ENCODE data around the gene TANGO6. TPM values are rescaled to one million over a fixed set of nuclear protein-coding genes. Genes with fewer than 3 reads are reported as not detected.

TANGO6 gene
- total and polyA plus RNA-seq, 2 of the 8 experiments (the other 6 are each of a cell fraction or from before 2014, with no cell fraction given): 5.0 to 19.5 TPM

DNA sequence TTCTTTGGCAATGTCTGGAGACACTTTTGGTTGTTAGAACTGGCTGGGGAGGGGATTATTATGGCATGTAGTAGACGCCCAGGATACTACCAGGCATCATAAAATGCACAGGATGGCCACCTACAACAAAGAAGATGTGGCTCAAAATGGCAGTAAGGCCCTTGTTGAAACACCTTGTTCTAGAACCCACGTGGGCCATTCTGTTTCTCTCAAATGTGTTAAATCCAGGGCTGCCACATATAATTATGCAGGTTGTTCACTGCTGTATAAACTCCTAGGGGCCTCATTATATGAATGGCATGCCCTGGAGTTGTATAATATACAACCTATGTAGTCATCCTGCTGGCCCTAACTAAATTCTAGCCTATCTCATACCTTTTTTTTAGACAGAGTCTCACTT is 138.6 kb downstream of the TANGO6 start:
- Histone ChIP-seq H4K20me1 (replicated peaks in 1 of 2; ENCODE audit: control insufficient read depth in 1 of 2, insufficient read depth in 2 of 2, low read length in 2 of 2) (no peaks in the 10 kb centered on the region), H3K23me2 (ENCODE audit: low read depth, low read length) (no peaks in the 10 kb centered on the region; the same call in 1 of the 2 replicates), H3K23ac (ENCODE audit: insufficient read length) (no peak overlapping the region), H3K9me3 (ENCODE audit: insufficient read depth in 2 of 2, low read depth in 1 of 2, low read length in 1 of 2) (no peaks in the 10 kb centered on the region), H3K4me2 (ENCODE audit: insufficient read depth in 1 of 2, low read depth in 2 of 2, low read length in 2 of 2) (no peak overlapping the region), H3K14ac (ENCODE audit: insufficient read length) (no peak overlapping the region), H3K56ac (replicated peaks; ENCODE audit: insufficient read length, low read depth, low read length) (no peak overlapping the region), H3K4ac (replicated peaks; ENCODE audit: insufficient read length, low read depth, low read length) (no peak overlapping the region), H2BK15ac (ENCODE audit: low read length) (no peak overlapping the region), H4K8ac (ENCODE audit: extremely low read depth, insufficient read depth, low read length) (no peak overlapping the region), H3K27me3 (replicated peaks in 1 of 4; ENCODE audit: control insufficient read depth in 3 of 4, extremely low read depth in 1 of 4, insufficient read depth in 3 of 4, low read length in 3 of 4) (no peaks in the 10 kb centered on the region), H3K18ac (ENCODE audit: extremely low read depth, low read length) (no peak overlapping the region), H4K5ac (ENCODE audit: insufficient read length, low read depth, low read length) (no peak overlapping the region), H3K4me1 (replicated peaks in 1 of 4; ENCODE audit: control insufficient read depth in 3 of 4, insufficient read depth in 4 of 4, low read length in 3 of 4) (no peaks in the 10 kb centered on the region), H2AFZ (ENCODE audit: low read length) (no peak overlapping the region), H3K4me3 (ENCODE audit: extremely low read depth in 1 of 4, insufficient read depth in 2 of 4, low read depth in 3 of 4, low read length in 4 of 4) (no peak overlapping the region), H2BK120ac (replicated peaks; ENCODE audit: low read depth, low read length) (no peak overlapping the region), H3K9ac (replicated peaks in 1 of 4; ENCODE audit: extremely low read depth in 1 of 4, low read depth in 3 of 4, low read length in 3 of 4) (no peak overlapping the region), H3K79me2 (ENCODE audit: control insufficient read depth in 1 of 2, insufficient read depth in 2 of 2, low read length in 2 of 2) (no peaks in the 10 kb centered on the region), H4K91ac (replicated peaks; ENCODE audit: insufficient read length, low read length) (no peak overlapping the region), H2BK5ac (ENCODE audit: low read depth, low read length) (no peak overlapping the region), H3K36me3 (ENCODE audit: control insufficient read depth in 2 of 4, insufficient read depth in 4 of 4, low read length in 3 of 4) (no peaks in the 10 kb centered on the region), H2BK20ac (ENCODE audit: low read length) (no peak overlapping the region), H2BK12ac (ENCODE audit: low read depth, low read length) (no peak overlapping the region), H2AK5ac (ENCODE audit: low read depth, low read length) (no peak overlapping the region), H3K27ac (ENCODE audit: low read depth, low read length) (no peak overlapping the region), H3K79me1 (ENCODE audit: low read depth, low read length) (no peaks in the 10 kb centered on the region)
- DNase-seq (ENCODE audit: low read depth in 1 of 2, low spot score in 2 of 2) (no peak), FAIRE-seq (no peak)
- 92% methylated on average over 2 of the region's 2 CpGs; no CpG with 5 or more reads in 1 of the 2 experiments for WGBS, 2 experiments (ENCODE audit: extremely low coverage in 1 of 2, insufficient coverage in 1 of 2, insufficient read length in 1 of 2, insufficient replicate concordance in 2 of 2, low coverage in 1 of 2, low lambda C conversion rate in 2 of 2, missing lambda C conversion rate in 1 of 2)
- TF ChIP-seq POU5F1 (IDR thresholded peaks at IDR 0.05; ENCODE audit: low read depth, low read length) (no peak), RBBP5 (IDR thresholded peaks at IDR 0.05; ENCODE audit: borderline replicate concordance, low read depth, low read length) (no peak), SP1 (IDR thresholded peaks at IDR 0.05; ENCODE audit: low read depth, low read length) (no peak), NRF1 (IDR thresholded peaks at IDR 0.05; ENCODE audit: low read depth, low read length) (no peak)
- ChIA-PET POLR2A (ENCODE audit: partially characterized antibody) (no interaction called here), CTCF (ENCODE audit: partially characterized antibody) (no interaction called here)
